ENCODE results near the gene PRIM1.
A peak's percentile ranks its signal among the peaks of the same experiment; 100 is the strongest.
"Not testable (repeated sequence)": the region's sequence is repeated elsewhere in the genome, so short reads cannot be mapped to it uniquely, and the experiment has no call there.

The PRIM1 gene

GRCh38 chr12:56751712-56752598 is at the start of gene PRIM1:
Gene PRIM1 (minus strand): TSS chr12:56752323. CDS start chr12:56752298, 25 bp downstream.
- DNase-seq: peak; percentile 77

DNA sequence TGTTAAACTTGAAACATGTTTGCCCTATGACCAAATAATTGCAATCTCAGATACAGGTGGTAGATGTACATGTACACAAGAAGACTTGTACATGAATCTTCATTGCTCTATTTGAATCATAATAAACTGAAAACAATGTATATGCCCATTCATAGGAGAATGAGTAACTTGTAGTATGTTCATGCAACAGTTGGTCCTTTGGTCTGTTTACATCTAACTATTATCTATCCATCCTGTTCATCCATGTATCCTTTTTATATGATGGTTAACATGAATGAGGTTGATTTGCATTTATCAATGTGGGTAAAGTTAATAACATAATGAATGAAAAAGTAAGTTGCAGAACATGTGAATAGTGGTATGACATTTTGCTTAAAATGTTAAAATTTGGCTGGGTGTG is 48.1 kb upstream of the PRIM1 start:
- no peak for DNase-seq

DNA sequence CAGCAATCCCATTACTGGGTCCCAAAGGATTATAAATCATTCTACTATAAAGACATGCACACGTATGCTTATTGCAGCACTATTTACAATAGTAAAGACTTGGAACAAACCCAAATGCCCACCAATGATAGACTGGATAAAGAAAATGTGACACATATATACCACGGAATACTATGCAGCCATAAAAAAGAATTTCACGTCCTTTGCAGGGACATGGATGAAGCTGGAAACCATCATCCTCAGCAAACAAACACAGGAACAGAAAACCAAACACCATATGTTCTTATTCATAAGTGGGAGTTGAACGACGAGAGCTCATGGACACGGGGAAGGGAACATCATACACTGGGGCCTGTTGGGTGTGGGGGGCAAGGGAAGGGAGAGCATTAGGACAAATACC is 47.2 kb upstream of the PRIM1 start:
- not testable (repeated sequence) for DNase-seq

DNA sequence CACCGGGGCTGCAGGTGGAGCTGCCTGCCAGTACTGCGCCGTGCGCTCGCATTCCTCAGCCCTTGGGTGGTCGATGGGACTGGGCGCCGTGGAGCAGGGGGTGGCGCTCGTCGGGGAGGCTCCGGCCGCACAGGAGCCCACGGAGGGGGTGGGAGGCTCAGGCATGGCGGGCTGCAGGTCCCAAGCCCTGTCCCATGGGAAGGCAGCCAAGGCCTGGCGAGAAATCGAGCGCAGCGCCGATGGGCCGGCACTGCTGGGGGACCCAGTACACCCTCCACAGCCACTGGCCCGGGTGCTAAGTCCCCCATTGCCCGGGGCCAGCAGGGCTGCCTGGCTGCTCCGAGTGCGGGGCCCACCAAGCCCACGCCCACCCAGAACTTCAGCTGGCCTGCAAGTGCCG is 43.7 kb upstream of the PRIM1 start:
- not testable (repeated sequence) for DNase-seq

DNA sequence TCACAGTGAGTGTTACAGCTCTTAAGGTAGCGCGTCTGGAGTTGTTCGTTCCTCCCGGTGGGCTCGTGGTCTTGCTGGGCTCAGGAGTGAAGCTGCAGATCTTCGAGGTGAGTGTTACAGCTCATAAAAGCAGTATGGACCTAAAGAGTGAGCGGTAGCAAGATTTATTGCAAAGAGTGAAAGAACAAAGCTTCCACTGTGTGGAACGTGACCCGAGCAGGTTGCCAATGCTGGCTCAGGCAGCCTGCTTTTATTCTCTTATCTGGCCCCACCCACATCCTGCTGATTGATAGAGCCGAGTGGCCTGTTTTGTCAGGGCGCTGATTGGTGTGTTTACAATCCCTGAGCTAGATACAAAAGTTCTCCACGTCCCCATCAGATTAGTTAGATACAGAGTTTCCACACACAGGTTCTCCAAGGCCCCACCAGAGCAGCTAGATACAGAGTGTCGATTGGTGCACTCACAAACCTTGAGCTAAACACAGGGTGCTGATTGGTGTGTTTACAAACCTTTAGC is 43.0 kb upstream of the PRIM1 start:
- not testable (repeated sequence) for DNase-seq

DNA sequence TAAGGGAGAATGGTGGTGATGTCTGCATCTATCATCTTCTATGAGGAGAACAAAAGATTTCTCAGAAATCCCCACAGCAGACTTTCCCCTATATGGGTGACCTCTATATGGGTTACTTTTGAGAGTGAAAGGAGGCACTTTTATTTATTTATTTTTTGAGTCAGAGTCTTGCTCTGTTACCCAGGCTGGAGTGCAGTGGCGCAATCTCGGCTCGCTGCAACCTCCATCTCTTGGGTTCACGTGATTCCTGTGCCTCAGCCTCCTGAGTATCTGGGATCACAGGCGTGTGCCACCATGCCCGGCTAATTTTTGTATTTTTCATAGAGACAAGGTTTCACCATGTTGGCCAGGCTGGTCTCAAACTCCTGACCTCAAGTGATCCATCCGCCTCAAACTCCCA is 41.0 kb upstream of the PRIM1 start:
- not testable (repeated sequence) for DNase-seq

- DNase-seq: no peak
Observed at GRCh38 chr12:56792678-56793077, 40.6 kb upstream of the PRIM1 start.

DNA sequence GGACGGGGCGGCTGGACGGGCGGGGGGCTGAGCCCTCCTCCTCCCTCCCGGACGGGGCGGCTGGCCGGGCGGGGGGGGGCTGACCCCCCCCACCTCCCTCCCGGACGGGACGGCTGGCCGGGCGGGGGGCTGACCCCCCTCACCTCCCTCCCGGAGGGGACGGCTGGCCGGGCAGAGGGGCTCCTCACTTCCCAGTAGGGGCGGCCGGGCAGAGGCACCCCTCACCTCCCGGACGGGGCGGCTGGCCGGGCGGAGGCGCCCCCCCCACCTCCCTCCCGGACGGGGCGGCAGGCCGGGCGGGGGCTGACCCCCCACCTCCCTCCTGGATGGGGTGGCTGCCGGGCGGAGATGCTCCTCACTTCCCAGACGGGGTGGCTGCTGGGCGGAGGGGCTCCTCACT is 37.3 kb upstream of the PRIM1 start:
- DNase-seq: not testable (repeated sequence)

- no peak for DNase-seq
Observed at GRCh38 chr12:56787498-56787897, 35.4 kb upstream of the PRIM1 start.

DNA sequence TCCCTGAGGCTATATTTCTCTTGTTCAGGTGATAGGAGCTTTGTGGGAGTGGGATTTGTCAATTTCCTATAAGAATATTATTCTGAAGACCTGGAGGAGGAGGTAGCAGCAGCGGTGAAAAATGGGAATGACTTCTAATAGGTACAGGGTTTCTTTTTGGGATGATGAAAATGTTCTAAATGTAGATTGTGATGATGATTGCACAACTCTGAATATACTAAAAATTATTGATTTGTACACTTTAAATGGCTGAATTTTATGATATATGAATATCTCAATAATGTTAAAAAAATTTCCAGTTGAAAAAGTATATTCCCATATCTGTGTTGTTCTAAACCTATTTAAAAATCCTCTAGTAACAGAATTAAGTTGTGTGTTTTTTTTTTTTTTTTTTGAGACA is 33.8 kb upstream of the PRIM1 start:
- no peak for DNase-seq

GRCh38 chr12:56785141-56785865 is 33.2 kb upstream of the PRIM1 start:
- no peak for DNase-seq

GRCh38 chr12:56781726-56782125 is 29.6 kb upstream of the PRIM1 start:
- no peak for DNase-seq

GRCh38 chr12:56778756-56779155 is 26.6 kb upstream of the PRIM1 start:
- DNase-seq: no peak

DNA sequence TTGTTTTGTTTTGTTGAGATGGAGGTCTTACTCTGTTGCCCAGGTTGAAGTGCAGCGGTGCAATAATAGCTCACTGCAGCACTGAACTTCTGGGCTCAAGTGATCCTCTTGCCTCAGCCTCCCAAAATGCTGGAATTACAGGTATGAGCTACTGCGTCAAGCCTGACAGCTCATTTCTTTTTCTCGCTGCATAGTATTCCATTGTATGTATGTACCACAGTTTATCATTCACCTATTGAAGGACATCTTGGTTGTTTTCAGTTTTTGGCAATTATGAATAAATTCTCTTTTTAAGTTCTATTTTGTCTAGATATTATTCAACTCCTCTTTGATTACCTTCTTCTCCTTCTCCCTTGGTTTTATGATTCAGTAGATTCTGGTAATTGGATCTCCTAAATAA is 24.5 kb upstream of the PRIM1 start:
- no peak for DNase-seq

GRCh38 chr12:56775638-56776037 is 23.5 kb upstream of the PRIM1 start:
- no peak for DNase-seq

DNA sequence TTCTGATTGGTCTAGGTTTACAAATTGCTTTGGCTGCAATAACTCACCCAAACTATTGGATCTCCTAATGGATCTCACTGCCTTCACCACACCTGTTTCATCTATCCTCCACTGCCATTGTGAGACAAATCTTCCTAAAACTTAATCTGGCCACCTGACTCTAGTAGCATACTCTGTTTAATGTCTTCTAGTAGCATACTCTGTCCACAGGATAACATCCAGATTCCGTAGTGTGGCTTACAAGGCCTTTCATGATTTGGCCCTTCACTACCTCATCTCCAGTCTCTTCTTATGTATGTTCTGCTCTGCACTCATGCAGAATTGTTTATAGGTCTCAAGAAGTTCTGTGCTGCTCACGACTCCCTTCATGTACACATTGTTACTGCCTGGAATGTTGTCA is 21.0 kb upstream of the PRIM1 start:
- DNase-seq: no peak

GRCh38 chr12:56772625-56773024 is 20.5 kb upstream of the PRIM1 start:
- DNase-seq: no peak

- DNase-seq: no peak
Observed at GRCh38 chr12:56769868-56770267, 17.7 kb upstream of the PRIM1 start.

- DNase-seq: no peak
Observed at GRCh38 chr12:56768424-56768823, 16.3 kb upstream of the PRIM1 start.

GRCh38 chr12:56766535-56766934 is 14.4 kb upstream of the PRIM1 start:
- no peak for DNase-seq

DNA sequence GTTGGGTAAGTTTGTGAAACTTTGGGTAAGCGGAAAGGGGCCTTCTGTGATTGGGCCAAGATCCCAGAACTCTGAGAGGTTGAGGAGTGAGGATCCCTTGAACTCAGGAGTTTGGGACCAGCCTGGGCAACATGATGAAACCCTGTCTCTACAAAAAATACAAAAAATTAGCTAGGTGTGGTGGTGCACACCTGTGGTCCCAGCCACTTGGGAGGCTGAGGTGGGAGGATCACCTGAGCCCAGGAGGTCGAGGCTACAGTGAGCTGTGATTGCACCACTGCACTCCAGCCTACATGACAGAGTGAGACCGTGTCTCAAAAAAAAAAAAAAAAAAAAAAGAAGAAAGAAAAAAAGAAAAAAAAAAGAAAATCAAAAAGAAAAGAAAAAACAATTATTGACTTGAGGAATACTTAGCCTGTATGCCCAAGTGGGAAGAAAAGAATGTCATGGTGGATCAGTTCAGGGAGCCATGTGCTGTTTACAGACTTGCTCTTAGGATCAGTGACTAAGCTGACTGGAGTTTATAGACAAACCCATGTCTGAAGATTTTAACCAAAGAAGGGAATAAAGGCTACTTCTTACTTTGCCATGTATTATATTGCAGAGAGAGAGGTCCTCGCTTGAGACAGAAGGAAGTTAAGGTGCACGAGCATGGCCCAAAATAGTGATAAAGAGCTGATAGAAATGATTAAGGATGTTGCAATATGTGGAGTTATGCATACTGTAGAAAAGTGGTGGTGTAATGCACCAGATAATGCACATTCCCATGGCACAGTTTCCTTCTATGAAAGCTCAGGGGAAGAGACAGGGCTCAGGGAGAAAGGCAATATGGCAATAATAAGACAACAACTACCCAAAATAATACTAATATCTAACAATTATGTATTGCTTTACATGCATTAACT is 11.9 kb upstream of the PRIM1 start:
- no peak for DNase-seq

DNA sequence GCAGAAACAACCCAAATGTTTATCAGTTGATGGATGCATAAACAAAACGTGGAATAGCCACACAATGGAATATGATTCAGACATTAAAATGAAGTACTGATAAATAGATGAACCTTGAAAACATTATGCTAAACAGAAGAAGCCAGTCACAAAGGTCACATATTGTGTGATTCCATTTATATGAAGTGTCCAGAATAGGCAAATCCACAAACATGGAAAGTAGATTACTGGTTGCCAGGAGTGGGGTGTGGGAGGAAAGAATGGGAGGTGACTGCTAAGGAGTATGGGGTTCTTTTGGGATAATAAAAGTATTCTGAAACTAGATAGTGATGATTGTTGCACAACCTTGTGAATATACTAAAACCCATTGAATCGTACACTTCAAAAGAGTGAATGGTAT is 9.7 kb upstream of the PRIM1 start:
- no peak for DNase-seq

DNA sequence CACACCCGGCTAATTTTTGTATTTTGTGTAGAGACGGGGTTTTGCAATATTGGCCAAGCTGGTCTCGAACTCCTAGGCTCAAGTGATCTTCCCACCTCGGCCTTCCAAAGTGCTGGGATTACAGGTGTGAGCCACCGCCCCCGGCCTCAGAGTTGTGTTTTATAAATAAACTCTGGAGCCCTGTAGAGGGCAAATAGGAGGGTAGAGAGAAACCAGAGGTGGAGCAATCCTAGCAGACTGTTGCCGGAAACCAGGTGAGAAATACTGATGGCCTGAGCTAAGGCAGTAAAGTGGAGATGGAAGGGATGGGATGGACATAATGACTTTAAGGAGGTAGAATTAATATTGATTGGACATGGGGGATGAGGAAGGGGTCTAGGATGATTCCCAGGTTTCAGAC is 8.3 kb upstream of the PRIM1 start:
- no peak for DNase-seq
